SJCRH30 (cell line): ENCODE results near the gene SLC39A3. TPM values are rescaled to one million over a fixed set of nuclear protein-coding genes. Genes with fewer than 3 reads are reported as not detected.
A peak's percentile ranks its signal among the peaks of the same experiment; 100 is the strongest.

Source experiments
- DNase-seq, 2 experiments: peaks; one replicate each; pipeline ENCODE4 v3.0.0-alpha.2; 2015 to 2020
- H3K27ac ChIP-seq: fragments of 250-450 bp; sonication (Bioruptor Pico); 2 replicates; pipeline ENCODE4 v1.5.1; 2020; ENCODE audit warnings: mild to moderate bottlenecking, moderate library complexity
- H3K27me3 ChIP-seq: fragments of 250-450 bp; sonication (Bioruptor Pico); 2 replicates; pipeline ENCODE4 v1.5.1; 2020; ENCODE audit warnings: mild to moderate bottlenecking, moderate library complexity
- H3K36me3 ChIP-seq: fragments of 250-450 bp; sonication (Bioruptor Pico); 2 replicates; pipeline ENCODE4 v1.5.1; 2020; ENCODE audit warnings: mild to moderate bottlenecking, moderate library complexity
- H3K4me1 ChIP-seq: fragments of 250-450 bp; sonication (Bioruptor Pico); 2 replicates; pipeline ENCODE4 v1.5.1; 2020; ENCODE audit warnings: mild to moderate bottlenecking, moderate library complexity
- H3K4me3 ChIP-seq: fragments of 250-450 bp; sonication (Bioruptor Pico); 2 replicates; pipeline ENCODE4 v1.5.1; 2020; ENCODE audit warnings: mild to moderate bottlenecking, moderate library complexity
- H3K9me3 ChIP-seq: fragments of 250-450 bp; sonication (Bioruptor Pico); replicated peaks from 2 replicates; pipeline ENCODE4 v1.5.1; 2020; ENCODE audit warnings: mild to moderate bottlenecking, moderate library complexity
- total RNA-seq: library from RNA; depleted of rRNA; stranded (reverse); fragments of >200 nt; shearing (Covaris generic); gene quantifications from 2 replicates; pipeline ENCODE4 v1.2.3, GENCODE V29; 2014

The SLC39A3 gene
- total RNA-seq, 1 experiment from 2014 or later = 19.5 TPM

GRCh38 chr19:2736550-2737190 lies 3.1 kb downstream of the SLC39A3 start:
- Histone ChIP-seq H3K27me3 (no peaks in the 10 kb centered on the region), H3K36me3 (peaks cover 8% of the 10 kb centered on the region), H3K4me1 (no peaks in the 10 kb centered on the region), H3K9me3 (no peaks in the 10 kb centered on the region), H3K4me3 (no peak overlapping the region), H3K27ac (no peak overlapping the region)
- no peak for DNase-seq

DNA sequence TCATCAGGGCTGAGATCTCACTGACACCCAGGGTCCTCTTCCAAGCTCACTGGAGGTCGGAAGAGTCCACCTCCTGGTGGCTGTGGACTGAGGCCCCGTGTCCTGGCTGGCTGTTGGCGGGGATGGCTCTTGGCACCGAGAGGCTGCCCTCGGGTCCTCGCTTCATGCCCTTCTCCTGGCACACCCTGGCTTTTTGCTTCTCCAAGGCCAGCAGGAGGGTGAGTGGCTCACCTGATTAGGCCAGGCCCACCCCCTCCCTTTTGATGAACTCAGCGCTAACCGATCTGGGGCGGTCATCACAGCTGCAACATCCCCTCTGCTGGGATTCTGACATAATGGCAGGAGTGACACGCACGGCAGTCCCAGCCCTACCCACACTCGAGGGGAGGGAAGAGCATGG lies 4.4 kb downstream of the SLC39A3 start:
- Histone ChIP-seq H3K27me3 (no peaks in the 10 kb centered on the region), H3K4me3 (no peak overlapping the region), H3K27ac (no peak overlapping the region), H3K9me3 (no peaks in the 10 kb centered on the region), H3K36me3 (peaks cover 8% of the 10 kb centered on the region), H3K4me1 (no peaks in the 10 kb centered on the region)
- no peak for DNase-seq

- H3K36me3 ChIP-seq = peaks cover 8% of the 10 kb centered on the region
- no peaks in the 10 kb centered on the region for H3K4me1 ChIP-seq
- no peak for DNase-seq
- no peaks in the 10 kb centered on the region for H3K27me3 ChIP-seq
- H3K27ac ChIP-seq = no peak overlapping the region
- no peaks in the 10 kb centered on the region for H3K9me3 ChIP-seq
- H3K4me3 ChIP-seq = no peak overlapping the region
Measured at GRCh38 chr19:2734589-2735288, 5.1 kb downstream of the SLC39A3 start.

- Histone ChIP-seq H3K36me3 (peaks cover 8% of the 10 kb centered on the region), H3K27me3 (no peaks in the 10 kb centered on the region), H3K27ac (no peak overlapping the region), H3K4me3 (no peak overlapping the region), H3K4me1 (no peaks in the 10 kb centered on the region), H3K9me3 (no peaks in the 10 kb centered on the region)
- peak; percentile 29 to 40 for DNase-seq
Measured at GRCh38 chr19:2733930-2734588, 5.8 kb downstream of the SLC39A3 start.

- H3K27me3 ChIP-seq = 0 out of 2 replicates have a peak, but pooled peaks cover under 1% of the 10 kb centered on the region
- no peak for DNase-seq
- H3K4me3 ChIP-seq = no peak overlapping the region
- H3K36me3 ChIP-seq = peaks cover 8% of the 10 kb centered on the region
- H3K27ac ChIP-seq = no peak overlapping the region
- H3K9me3 ChIP-seq = no peaks in the 10 kb centered on the region
- no peaks in the 10 kb centered on the region for H3K4me1 ChIP-seq
Measured at GRCh38 chr19:2732883-2733282, 6.9 kb downstream of the SLC39A3 start.

DNA sequence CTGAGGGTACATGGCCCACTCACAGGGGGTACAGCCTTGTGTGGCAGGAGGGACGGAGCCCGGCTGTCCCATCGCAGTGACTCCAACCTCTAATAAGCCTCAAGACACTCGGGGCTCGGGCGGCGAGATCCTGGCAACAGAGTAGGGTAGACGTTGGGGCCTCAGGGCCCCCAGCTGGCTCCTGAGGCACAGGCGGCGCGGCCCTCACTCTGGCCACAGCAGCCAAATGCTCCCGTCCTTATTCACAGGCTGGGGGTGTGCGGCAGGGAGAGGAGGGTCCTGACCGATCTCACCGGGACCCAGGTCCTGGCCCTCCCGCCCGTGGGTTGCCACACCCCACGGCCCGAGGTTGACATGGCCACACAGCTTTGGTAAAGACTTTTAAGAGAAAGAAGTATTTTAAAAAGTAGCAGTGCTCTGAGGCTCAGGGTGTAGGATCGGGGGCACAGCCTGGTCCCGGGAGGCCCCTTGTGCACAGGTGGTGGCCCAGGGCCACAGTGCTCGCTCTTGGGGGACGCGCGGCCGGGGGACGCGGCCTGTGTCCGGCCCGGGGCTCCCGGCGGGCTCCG lies 7.6 kb downstream of the SLC39A3 start:
- peaks cover 8% of the 10 kb centered on the region for H3K36me3 ChIP-seq
- H3K27me3 ChIP-seq = peaks cover 2% of the 10 kb centered on the region; the same call in 1 of the 2 replicates
- H3K4me3 ChIP-seq = no peak overlapping the region
- no peaks in the 10 kb centered on the region for H3K4me1 ChIP-seq
- DNase-seq = no peak
- H3K27ac ChIP-seq = no peak overlapping the region
- H3K9me3 ChIP-seq = no peaks in the 10 kb centered on the region

DNA sequence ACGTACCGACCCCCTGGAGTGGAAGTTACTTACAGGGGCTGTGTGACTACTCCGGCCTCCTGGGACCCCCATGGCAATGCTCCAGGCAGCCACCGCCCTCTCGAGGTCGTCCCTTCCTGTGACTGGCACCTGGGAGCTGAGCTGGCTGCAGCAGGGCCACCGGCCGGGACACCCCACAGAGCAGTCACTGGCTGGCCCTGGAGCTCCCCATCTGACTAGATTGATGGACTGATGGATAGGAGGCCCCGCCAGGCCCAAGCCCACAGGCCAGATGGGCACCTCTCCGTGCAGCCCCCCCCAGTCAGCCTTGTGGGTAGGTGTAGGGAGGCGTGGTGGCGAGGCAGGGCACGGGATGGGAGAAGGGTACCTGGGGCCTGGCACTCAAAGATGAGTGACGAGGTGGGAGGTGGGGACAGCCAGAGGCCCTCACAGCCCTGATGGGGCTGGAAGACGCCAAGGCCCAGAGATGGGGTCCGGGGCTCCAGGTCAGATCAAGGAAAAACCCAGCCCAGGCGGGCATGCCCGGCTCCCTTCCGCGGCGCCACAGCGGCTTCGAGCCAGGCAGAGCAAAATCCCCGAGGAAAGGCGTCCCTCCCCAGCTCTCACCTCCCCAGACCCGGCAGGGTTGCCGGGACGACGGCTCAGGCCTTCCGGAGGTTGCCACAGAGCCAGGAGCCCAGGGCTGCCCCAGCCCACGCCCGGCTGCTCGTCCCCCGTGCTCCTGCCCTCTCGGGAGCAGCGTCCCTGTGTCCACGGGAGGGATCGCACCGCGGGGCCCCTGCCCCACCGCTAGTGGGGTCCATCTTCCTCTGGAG lies 8.4 kb downstream of the SLC39A3 start:
- peaks cover 5% of the 10 kb centered on the region; the same call in 1 of the 2 replicates for H3K27me3 ChIP-seq

GRCh38 chr19:2729943-2730818 lies 9.6 kb downstream of the SLC39A3 start:
- no peaks in the 10 kb centered on the region for H3K4me1 ChIP-seq
- H3K27me3 ChIP-seq = peaks cover 5% of the 10 kb centered on the region; the same call in 1 of the 2 replicates
- no peak for DNase-seq
- no peak overlapping the region for H3K4me3 ChIP-seq
- H3K36me3 ChIP-seq = no peaks in the 10 kb centered on the region
- H3K27ac ChIP-seq = no peak overlapping the region
- no peaks in the 10 kb centered on the region for H3K9me3 ChIP-seq

More for the DNA sequence above, 8.4 kb downstream of the SLC39A3 start:
- H3K27ac ChIP-seq = no peak overlapping the region
- H3K36me3 ChIP-seq = no peaks in the 10 kb centered on the region; the same call in 1 of the 2 replicates
- no peaks in the 10 kb centered on the region for H3K4me1 ChIP-seq
- no peak overlapping the region for H3K4me3 ChIP-seq
- no peak for DNase-seq
- no peaks in the 10 kb centered on the region for H3K9me3 ChIP-seq

- Histone ChIP-seq H3K27ac (no peak overlapping the region), H3K4me1 (no peaks in the 10 kb centered on the region), H3K9me3 (no peaks in the 10 kb centered on the region), H3K4me3 (no peak overlapping the region), H3K27me3 (peaks cover 5% of the 10 kb centered on the region; the same call in 1 of the 2 replicates), H3K36me3 (no peaks in the 10 kb centered on the region)
- DNase-seq = no peak
Measured at GRCh38 chr19:2728783-2729387, 10.9 kb downstream of the SLC39A3 start.

DNA sequence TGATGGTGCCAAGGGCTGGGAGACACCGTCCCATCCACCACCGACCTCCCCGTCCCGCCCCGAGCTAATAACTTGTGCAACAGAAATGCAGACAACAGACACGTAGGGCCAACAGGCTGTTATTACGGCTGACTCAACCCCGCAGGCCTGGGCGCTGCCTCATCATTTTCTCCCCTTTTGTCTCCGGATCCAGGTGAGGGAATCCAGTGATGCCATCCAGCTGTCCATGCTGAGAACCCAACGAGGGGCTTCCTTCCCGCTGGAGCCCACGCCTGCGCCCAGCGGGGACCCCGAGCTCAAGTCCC lies 12.2 kb downstream of the SLC39A3 start:
- DNase-seq = no peak
- no peak overlapping the region for H3K27ac ChIP-seq
- no peaks in the 10 kb centered on the region for H3K9me3 ChIP-seq
- peaks cover 5% of the 10 kb centered on the region; the same call in 1 of the 2 replicates for H3K27me3 ChIP-seq
- no peak overlapping the region for H3K4me3 ChIP-seq
- no peaks in the 10 kb centered on the region for H3K36me3 ChIP-seq
- H3K4me1 ChIP-seq = no peaks in the 10 kb centered on the region

DNA sequence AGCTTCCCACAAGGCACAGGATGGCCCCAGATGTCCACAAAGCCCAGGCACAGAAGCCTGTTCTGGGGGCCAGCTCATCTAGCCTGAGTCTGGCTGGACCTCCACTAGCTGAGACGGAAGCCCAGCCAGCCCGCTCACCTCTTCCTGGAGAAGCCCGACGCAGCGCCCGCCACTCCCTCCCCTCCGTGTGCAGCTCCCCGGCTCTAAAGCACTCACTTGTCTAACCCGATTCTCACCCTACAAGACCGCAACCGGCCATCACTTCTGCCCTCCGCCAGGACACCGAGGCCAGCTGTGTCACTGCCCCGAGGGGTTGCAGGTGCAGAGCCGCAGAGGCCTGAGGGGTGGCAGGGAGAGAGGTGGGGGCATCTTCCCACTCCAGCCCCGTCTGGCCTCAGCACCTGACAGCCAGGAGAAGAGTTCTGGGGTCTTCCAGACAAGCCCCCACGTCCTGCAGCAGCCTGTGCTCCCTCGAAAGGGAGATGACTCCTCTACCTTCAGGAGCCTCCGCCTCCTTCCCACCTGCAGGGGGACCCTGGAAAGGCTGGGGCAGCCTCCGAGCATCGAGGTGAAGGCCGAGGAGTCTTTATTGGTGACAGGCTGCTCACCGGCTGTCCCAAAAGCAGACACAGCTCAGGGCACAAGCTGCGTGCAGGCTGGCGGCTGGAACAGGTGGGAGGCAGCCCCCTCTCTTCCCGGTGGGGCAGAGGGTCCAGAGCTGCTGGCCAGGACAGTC lies 12.7 kb downstream of the SLC39A3 start:
- Histone ChIP-seq H3K9me3 (no peaks in the 10 kb centered on the region), H3K36me3 (no peaks in the 10 kb centered on the region), H3K4me3 (no peak overlapping the region), H3K27me3 (peaks cover 5% of the 10 kb centered on the region; the same call in 1 of the 2 replicates), H3K27ac (no peak overlapping the region), H3K4me1 (no peaks in the 10 kb centered on the region)
- no peak for DNase-seq

GRCh38 chr19:2726160-2726855 lies 13.5 kb downstream of the SLC39A3 start:
- no peak for DNase-seq
- no peak overlapping the region for H3K27ac ChIP-seq

More at GRCh38 chr19:2726160-2726855, 13.5 kb downstream of the SLC39A3 start:
- no peak overlapping the region for H3K4me3 ChIP-seq
- no peaks in the 10 kb centered on the region for H3K9me3 ChIP-seq
- H3K27me3 ChIP-seq = peaks cover 5% of the 10 kb centered on the region; the same call in 1 of the 2 replicates
- no peaks in the 10 kb centered on the region for H3K36me3 ChIP-seq
- no peaks in the 10 kb centered on the region for H3K4me1 ChIP-seq
